ENCODE measurements around the gene IL18RAP.

IL18RAP gene

DNA sequence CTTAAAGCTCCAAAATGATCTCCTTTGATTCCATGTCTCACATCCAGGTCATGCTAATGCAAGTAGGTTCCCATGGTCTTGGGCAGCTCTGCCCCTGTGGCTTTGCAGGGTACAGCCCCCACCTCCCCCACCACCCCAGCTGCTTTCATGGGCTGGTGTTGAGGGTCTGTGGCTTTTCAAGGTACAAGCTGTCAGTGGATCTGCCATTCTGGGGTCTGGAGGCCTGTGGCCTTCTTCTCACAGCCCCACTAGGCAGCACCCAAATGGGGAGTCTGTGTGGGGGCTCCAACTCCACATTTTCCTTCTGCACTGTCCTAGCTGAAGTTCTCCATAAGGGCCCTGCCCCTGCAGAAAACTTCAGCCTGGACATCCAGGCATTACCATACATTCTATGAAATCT is 69.0 kb downstream of the IL18RAP start:
- Mint-ChIP-seq H3K36me3 (no peaks in the 10 kb centered on the region), H3K27me3 (peaks cover 18% of the 10 kb centered on the region), H3K4me1 (peaks cover 7% of the 10 kb centered on the region), H3K9me3 (peaks cover 9% of the 10 kb centered on the region), H3K4me3 (no peak overlapping the region), H3K27ac (no peak overlapping the region)
- ATAC-seq: no peak

GRCh38 chr2:102494570-102494969 is 71.6 kb downstream of the IL18RAP start:
- H3K4me1 Mint-ChIP-seq: peaks cover 4% of the 10 kb centered on the region
- no peak overlapping the region for H3K4me3 Mint-ChIP-seq
- no peaks in the 10 kb centered on the region for H3K36me3 Mint-ChIP-seq
- H3K27me3 Mint-ChIP-seq: peaks cover 9% of the 10 kb centered on the region
- no peak for ATAC-seq
- no peak overlapping the region for H3K27ac Mint-ChIP-seq
- H3K9me3 Mint-ChIP-seq: peaks cover 9% of the 10 kb centered on the region

GRCh38 chr2:102498414-102498813 is 75.5 kb downstream of the IL18RAP start:
- Mint-ChIP-seq H3K4me3 (no peak overlapping the region), H3K27me3 (peaks cover 25% of the 10 kb centered on the region), H3K36me3 (no peaks in the 10 kb centered on the region), H3K9me3 (peaks cover 3% of the 10 kb centered on the region), H3K4me1 (no peaks in the 10 kb centered on the region), H3K27ac (no peak overlapping the region)
- no peak for ATAC-seq

DNA sequence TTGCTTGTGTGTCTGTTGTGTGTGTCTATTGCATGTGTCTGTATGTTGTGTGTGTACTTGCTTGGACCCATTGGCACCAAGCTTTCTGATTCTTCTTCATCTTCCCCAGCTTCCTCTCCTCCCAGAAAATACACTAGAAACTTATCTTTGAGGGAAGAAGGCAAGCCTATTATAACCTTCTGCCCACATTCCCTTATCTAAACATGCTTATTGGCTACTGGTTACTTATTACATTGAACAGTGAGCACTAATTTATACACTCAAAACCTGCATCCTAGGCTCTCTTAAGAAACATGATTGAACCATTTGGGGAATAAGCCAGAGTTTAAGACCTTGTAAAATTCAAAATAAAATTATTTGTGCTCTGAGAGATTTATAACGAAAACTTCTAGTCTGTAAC is 76.6 kb downstream of the IL18RAP start:
- H3K27me3 Mint-ChIP-seq: peaks cover 25% of the 10 kb centered on the region
- no peak overlapping the region for H3K27ac Mint-ChIP-seq
- H3K36me3 Mint-ChIP-seq: no peaks in the 10 kb centered on the region
- H3K4me1 Mint-ChIP-seq: no peaks in the 10 kb centered on the region
- no peak for ATAC-seq
- no peaks in the 10 kb centered on the region for H3K9me3 Mint-ChIP-seq
- no peak overlapping the region for H3K4me3 Mint-ChIP-seq

Measured in stimulated activated memory B cell treated with anti-CD40 and anti-IgM and Interleukin-4, amounts not matched to agents 10 μg/mL and 1 μg/mL and 100 μg/mL, for 72 hours (primary cell).